HG03175 (cell line): ENCODE data around the gene ATP2A1.
"Not testable (repeated sequence)": the region's sequence is repeated elsewhere in the genome, so short reads cannot be mapped to it uniquely, and the experiment has no call there.

Source experiments
- ATAC-seq: cut with Tn5 transposase; IDR thresholded peaks from one replicate; pipeline ENCODE4 v1.9.1; 2021; ENCODE audit warnings: mild to moderate bottlenecking, moderate library complexity; ENCODE audit not compliant: unreplicated experiment

ATP2A1 gene

DNA sequence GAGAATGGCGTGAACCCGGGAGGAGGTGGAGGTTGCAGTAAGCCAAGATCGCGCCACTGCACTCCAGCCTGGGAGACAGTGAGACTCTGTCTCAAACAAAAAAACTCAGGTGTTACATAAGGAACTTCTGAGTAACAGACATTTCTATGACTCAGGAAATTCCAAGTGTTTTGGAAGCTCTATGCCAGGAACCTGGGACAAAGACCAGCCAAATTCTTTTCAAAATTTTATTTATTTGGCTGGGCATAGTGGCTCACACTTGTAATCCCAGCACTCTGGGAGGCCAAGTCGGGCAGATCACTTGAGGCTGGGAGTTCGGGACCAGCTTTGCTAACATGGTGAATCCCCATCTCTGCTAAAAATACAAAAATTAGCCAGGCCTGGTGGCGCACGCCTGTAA, 19.9 kb upstream of the ATP2A1 start:
- no peak for ATAC-seq

DNA sequence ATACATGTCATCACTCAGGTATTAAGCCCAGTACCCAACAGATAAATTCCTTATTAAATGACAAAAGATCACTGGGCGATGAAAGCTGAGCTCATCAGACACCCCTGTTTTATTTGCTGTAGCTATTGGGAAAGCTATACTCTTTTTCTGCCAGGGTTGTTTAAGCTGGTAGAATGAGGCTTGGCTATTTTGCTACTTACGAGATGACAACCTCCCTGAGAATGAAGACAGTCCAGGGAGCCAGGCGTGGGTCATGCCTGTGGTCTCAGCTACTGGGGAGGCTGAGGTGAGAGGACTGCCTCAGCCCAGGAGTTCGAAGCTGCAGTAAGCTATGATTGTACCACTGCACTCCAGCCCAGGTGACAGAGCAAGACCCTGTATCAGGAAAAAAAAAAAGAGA, 19.0 kb upstream of the ATP2A1 start:
- ATAC-seq: no peak

- no peak for ATAC-seq
Measured at GRCh38 chr16:28863929-28864793, 14.1 kb upstream of the ATP2A1 start.

GRCh38 chr16:28865001-28865688, 13.1 kb upstream of the ATP2A1 start:
- ATAC-seq: no peak

- ATAC-seq: no peak
Measured at GRCh38 chr16:28865722-28866453, 12.4 kb upstream of the ATP2A1 start.

GRCh38 chr16:28866454-28866804, 11.9 kb upstream of the ATP2A1 start:
- ATAC-seq: no peak

- ATAC-seq: no peak
Measured at GRCh38 chr16:28867241-28867640, 11.0 kb upstream of the ATP2A1 start.

GRCh38 chr16:28867646-28868045, 10.6 kb upstream of the ATP2A1 start:
- ATAC-seq: not testable (repeated sequence)

DNA sequence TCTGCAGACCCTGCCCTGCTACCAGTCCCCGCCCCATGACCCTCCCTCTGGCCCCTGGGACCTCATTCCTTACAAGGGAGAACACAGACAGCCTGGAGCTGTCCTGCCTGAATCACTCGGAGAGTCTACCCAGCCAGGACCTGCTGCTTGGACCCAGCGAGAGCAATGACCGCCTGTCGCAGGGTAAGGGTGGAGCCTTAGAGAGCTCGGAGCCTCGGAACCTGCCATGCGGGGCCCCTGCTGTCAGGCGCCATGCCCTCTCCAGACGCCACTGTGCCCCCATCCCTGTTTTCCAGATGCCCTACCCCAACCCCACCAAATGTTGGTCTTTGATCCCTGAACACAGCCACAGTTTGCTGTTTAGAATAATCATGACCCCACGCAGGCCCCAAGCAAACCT, 9.1 kb upstream of the ATP2A1 start:
- ATAC-seq: no peak

GRCh38 chr16:28872952-28873351, 5.3 kb upstream of the ATP2A1 start:
- ATAC-seq: no peak

GRCh38 chr16:28873543-28874201, 4.6 kb upstream of the ATP2A1 start:
- no peak for ATAC-seq

GRCh38 chr16:28874406-28874805, 3.9 kb upstream of the ATP2A1 start:
- no peak for ATAC-seq

DNA sequence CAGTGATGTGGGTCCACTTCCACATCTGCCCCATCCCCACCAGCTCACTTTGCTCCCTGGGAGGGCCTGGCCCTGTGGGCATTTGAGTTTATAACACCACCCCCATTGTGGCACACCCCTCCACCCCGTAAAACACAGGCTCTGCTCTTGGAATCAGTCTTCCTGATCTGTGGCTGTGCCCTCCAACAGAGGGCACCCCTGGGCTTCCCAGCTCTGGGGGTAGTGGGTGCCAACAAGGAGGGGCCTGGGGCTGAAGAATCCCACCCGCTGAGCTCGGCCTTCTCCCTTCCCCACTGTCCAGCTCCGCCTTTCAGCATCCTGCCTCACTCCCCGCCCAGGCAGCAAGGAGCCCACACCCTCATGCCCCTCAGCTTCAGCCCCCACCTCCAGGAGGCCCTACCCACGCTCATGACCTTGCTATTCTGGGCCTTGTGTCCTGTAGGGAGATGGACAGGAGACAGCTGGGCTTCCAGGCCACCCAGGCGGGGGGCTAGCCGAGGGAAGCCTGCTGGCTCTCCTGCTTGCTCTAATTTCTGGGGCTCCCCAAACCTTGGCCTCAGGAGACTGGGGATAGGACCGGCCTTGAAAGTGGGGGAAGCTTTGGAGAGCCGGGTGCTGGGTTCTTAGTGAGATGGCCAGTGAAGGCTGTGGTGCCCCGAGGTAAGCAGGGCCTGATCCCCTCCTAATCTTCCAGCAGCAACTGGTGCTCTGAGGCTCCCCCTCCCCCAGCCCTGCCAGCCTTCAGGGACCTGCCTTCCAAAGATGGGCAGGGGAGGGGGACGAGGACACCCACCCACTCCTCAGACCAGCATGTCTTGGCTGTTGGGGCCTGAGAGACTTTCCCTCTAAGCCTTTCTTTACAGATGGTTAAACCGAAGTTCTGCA, 2.9 kb upstream of the ATP2A1 start:
- ATAC-seq: no peak

DNA sequence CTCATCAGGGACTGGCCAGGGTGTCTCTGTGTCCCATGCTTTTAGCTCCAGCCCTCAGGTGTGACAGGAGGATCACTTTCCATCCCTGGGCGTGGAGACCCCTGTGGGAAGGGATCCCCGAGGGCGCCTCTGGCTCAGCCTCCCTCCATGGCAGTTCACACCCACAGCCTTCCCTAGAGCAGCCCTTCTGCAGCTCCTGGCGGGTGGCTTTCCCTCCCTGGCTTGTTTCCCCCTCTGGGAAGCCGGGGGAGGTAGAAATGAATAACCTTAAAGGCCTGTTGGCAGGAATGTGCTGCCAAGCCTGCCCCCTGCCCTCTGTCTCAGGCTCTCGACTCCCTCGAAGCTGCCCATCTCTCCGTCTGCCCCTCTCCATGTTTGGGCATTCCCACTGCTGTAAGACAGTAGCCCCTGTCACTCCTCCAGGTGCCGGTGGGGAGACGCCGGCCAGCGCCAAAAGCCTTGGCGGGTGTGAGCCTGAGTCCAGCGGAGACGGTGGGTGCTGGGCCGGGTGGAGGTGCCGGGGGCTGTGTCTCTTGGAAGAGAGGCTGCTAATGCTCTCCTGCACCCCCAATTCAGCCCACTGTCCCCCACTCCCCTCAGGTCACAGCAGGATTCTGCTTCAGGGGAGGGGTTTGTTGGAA, 2.1 kb upstream of the ATP2A1 start:
- no peak for ATAC-seq

DNA sequence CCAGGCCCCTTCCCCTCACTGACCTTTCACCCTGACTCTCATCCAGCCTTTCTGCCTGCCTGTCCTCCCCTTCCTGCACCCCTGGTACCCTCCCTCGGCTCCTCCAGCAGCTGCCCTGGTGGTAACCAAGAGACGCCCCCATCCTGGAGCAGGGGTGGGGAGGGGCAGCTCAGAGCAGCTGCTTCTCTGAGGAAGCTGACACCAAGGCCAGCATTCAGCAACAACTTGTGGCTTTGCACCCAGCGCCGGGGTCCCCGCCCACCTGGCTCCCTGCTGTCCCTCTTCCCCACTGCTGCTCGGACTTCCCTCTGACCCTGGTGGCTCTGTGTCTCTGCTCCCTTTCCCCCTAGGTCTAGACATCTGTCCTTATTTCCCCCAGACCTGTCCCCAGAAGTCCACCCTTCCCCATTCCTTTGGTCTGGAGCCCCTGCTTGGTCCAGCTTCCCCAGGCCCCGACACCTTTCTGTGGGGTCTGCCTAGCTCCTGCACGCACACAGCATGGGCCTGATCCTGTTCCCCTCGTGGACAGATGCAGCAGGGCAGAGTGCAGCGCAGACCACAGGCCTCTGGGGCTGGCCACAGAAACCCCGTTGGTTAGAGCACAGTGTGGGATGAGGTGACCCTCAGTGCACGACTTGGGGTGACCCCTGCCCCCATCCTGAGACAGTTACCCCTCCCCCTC, 1.2 kb upstream of the ATP2A1 start:
- no peak for ATAC-seq

DNA sequence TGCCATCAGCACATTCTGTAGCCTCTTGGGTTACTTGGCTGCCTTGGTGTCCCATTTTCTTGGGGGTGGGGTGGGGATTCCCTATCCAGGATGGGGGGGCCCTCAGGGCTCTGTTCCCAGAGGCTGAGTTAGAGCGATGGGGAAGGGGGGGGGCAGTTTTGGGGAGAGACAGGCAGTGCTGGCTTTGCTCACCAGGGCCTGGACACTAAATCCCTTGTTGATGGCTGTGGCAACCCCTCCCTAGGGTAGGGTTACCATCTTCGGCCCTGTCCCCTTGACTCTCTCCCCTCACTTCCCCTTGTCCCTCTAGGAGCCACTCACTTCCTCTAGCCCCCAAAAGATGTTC, 660 bp upstream of the ATP2A1 start:
- ATAC-seq: no peak

DNA sequence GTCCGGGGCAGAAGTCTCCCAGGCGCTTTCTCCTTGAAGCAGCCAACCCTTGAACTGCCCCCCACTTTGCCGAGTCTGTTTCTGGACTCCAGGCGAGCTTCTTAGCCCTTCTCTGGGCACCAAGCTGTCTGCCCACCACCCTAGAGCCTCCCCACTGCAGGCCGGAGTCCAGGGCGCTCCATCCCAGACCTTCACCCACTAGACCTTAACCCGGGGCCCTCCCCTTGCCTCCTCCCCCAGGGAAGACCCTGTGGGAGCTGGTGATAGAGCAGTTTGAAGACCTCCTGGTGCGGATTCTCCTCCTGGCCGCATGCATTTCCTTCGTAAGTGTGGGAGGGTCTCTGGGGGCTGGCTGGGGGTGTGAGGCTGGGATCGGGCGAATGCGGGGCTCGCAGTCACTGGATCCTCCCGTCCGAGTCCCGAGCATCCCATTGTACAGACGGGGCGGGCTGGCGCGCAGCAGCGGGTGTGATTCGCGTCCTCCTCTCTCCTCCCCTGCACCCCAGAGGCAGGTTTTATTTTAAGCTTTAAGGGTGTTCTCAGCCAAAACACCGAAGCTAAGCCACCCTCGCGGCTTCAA, 1.1 kb downstream of the ATP2A1 start:
- ATAC-seq: peak; percentile 30

DNA sequence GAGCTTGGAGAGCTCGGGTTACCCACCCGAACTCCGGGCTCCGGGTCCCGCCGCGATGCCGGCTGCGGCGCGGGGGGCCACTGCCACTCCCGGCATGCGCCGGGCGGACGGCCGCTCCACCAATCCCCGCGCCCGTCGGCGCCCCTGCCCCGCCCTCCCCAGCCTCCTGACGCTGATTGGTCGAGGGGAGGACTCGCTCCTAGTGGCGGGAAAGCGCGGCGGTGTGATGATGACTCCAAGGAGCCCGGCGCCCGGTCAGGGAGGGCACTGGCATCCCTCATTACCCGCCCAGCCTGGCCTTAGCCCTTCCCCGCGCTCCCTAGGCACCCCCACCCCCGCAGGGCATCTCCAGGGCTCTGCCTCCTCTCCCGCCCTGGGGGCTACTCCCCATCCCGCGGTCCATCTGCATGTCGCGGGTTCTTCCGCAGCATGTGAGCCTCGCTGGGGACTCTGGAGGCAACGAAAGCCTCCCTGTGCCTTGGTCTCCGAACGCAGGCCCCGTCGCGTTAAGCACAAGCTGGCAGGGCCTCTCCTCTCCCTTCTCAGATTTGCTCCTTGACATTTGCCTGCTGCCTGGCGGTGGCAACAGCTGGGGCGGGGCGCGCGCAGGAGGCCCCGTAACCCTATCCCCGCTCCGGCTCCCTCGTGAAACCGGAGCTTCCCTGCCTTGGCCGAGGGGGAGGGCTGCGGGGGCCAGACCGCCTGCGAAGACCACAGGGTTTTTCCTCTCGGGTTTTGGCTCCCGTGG, 1.7 kb downstream of the ATP2A1 start:
- ATAC-seq: peak; percentile 76
